Muscle layer of duodenum (tissue), 2 donors: ENCODE results near the gene NEURL1B.

Source experiments
- H3K27ac ChIP-seq: one replicate; pipeline ENCODE4 v1.7.0; 2013; ENCODE audit warnings: mild to moderate bottlenecking, low read length
- H3K27me3 ChIP-seq: one replicate; pipeline ENCODE4 v1.7.0; 2013; ENCODE audit warnings: low read depth, mild to moderate bottlenecking, control low read depth, low read length
- H3K36me3 ChIP-seq, 2 donors: one replicate each; pipeline ENCODE4 v1.7.0; 2013; ENCODE audit warnings: low read length in 2 of 2, control low read depth in 1 of 2, mild to moderate bottlenecking in 1 of 2; ENCODE audit not compliant: insufficient read depth in 2 of 2, control insufficient read depth in 1 of 2
- H3K4me1 ChIP-seq, 2 donors: one replicate each; pipeline ENCODE4 v1.7.0; 2013; ENCODE audit warnings: low read length in 2 of 2, mild to moderate bottlenecking in 2 of 2, control low read depth in 1 of 2, moderate library complexity in 1 of 2; ENCODE audit not compliant: insufficient read depth in 2 of 2, control insufficient read depth in 1 of 2
- H3K4me3 ChIP-seq, 2 donors: one replicate each; pipeline ENCODE4 v1.7.0; 2013; ENCODE audit warnings: low read length in 2 of 2, low read depth in 1 of 2, mild to moderate bottlenecking in 1 of 2
- H3K9me3 ChIP-seq, 2 donors: one replicate each; pipeline ENCODE4 v1.7.0; 2013; ENCODE audit warnings: low read length in 2 of 2, control low read depth in 1 of 2, mild to moderate bottlenecking in 1 of 2; ENCODE audit not compliant: control insufficient read depth in 1 of 2
- donor health status: healthy.

The NEURL1B gene

GRCh38 chr5:172692451-172692850 is 51.4 kb downstream of the NEURL1B start:
- peak overlapping the region; percentile 3 for H3K27ac ChIP-seq

DNA sequence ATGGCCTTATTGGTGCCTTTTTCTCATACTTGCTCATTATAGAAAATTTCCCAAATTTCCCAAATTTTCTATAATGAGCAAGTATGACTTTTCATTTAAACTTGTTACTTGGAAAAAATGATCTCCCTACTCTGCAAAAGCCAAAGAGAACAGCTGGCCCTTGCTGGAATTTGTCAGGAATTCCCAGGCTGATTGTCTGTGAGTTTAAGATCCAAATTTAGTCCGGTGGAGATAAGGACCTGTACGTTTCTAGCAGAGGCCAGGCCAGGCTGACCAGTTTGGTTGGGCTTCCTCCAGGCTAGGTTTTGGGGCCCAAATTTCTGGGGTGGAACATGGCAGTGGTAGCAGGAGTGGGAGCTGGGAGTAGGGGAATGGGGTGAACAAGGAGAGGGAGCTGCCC is 51.9 kb downstream of the NEURL1B start:
- H3K4me3 ChIP-seq: no peak overlapping the region
- no peaks in the 10 kb centered on the region for H3K9me3 ChIP-seq
- H3K27me3 ChIP-seq: no peaks in the 10 kb centered on the region
- peaks cover 0 to 6% of the 10 kb centered on the region in 2 donors for H3K36me3 ChIP-seq
- peaks cover 12 to 61% of the 10 kb centered on the region in 2 donors for H3K4me1 ChIP-seq
- H3K27ac ChIP-seq: peak overlapping the region; percentile 34

More at GRCh38 chr5:172692451-172692850, 51.4 kb downstream of the NEURL1B start:
- H3K4me1 ChIP-seq: peaks cover 12 to 61% of the 10 kb centered on the region in 2 donors
- no peak overlapping the region for H3K4me3 ChIP-seq
- H3K9me3 ChIP-seq: no peaks in the 10 kb centered on the region
- H3K36me3 ChIP-seq: peaks cover 0 to 6% of the 10 kb centered on the region in 2 donors
- H3K27me3 ChIP-seq: no peaks in the 10 kb centered on the region

DNA sequence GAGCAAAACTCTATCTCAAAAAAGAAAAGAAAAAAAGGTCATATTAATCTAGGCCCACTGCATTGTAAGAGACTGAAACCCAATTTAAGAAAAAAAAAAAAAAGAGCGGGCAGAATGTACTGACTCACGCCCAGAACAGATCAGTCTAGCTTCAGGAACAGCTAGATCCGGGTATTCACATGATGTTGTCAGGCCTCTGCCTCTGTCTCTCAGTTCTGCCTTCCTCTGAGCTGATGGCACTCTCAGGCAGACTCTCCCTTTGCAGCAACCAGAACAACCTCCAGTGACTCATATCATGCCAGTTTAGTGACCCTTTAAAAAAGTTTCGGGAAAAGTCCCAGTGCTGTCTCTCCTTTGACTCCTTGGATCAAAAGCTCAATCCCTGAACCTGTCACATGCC is 53.0 kb downstream of the NEURL1B start:
- no peak overlapping the region for H3K27ac ChIP-seq

GRCh38 chr5:172694541-172694940 is 53.5 kb downstream of the NEURL1B start:
- Histone ChIP-seq H3K4me3 (no peak overlapping the region), H3K9me3 (no peaks in the 10 kb centered on the region), H3K27me3 (no peaks in the 10 kb centered on the region), H3K4me1 (peaks cover 0 to 46% of the 10 kb centered on the region in 2 donors), H3K36me3 (no peaks in the 10 kb centered on the region), H3K27ac (no peak overlapping the region)

More for the DNA sequence above, 53.0 kb downstream of the NEURL1B start:
- Histone ChIP-seq H3K9me3 (no peaks in the 10 kb centered on the region), H3K27me3 (no peaks in the 10 kb centered on the region), H3K4me1 (peaks cover 2 to 50% of the 10 kb centered on the region in 2 donors), H3K36me3 (peaks cover 0 to 4% of the 10 kb centered on the region in 2 donors), H3K4me3 (no peak overlapping the region)

DNA sequence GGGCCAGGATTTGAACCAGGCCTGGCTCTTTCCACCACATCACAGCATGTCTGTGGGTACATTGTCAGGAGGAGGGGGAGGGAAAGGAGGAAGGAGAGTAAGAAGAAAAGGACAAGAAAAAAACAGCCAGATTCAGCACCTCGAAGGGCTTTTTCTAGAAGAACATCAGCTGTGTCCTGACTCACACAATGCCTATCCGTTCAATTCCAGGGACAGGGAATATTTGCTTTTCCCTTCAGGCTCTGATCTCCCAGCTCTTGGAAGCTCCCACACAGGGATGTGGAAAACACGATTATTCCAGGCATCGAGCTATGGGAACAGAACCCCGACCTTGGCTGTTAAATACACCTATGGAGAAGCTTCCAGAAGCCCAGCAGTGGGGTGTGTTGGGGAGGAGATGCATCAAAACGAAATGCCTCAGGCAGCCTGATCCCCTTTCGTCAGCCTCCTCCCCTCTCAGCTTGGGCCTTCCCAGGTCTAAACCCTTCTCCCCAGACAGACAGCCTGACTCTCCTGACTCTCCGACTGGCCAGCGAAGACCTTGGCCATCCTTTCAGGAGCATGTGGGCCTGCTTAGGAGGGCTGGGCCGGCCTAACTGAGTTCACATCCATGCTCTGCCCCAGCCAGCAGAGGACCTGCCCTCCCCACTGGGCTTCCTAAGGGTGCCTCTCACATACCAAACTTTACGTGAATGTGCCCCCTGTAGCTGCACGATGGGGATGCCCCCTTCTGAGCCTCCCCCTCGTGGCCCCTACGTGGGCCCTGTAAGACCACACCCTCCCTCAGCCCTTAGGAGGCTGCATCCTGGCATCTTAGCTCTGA is 54.4 kb downstream of the NEURL1B start:
- Histone ChIP-seq H3K4me1 (peaks cover 0 to 46% of the 10 kb centered on the region in 2 donors), H3K36me3 (no peaks in the 10 kb centered on the region), H3K27ac (no peak overlapping the region), H3K27me3 (no peaks in the 10 kb centered on the region), H3K4me3 (no peak overlapping the region), H3K9me3 (no peaks in the 10 kb centered on the region)

GRCh38 chr5:172696171-172696849 is 55.2 kb downstream of the NEURL1B start:
- Histone ChIP-seq H3K27ac (peak overlapping the region; percentile 72), H3K4me3 (peak overlapping the region in 1 of 2 donors; percentile 78), H3K9me3 (no peaks in the 10 kb centered on the region), H3K4me1 (peaks cover 0 to 54% of the 10 kb centered on the region in 2 donors), H3K27me3 (no peaks in the 10 kb centered on the region), H3K36me3 (no peaks in the 10 kb centered on the region)

DNA sequence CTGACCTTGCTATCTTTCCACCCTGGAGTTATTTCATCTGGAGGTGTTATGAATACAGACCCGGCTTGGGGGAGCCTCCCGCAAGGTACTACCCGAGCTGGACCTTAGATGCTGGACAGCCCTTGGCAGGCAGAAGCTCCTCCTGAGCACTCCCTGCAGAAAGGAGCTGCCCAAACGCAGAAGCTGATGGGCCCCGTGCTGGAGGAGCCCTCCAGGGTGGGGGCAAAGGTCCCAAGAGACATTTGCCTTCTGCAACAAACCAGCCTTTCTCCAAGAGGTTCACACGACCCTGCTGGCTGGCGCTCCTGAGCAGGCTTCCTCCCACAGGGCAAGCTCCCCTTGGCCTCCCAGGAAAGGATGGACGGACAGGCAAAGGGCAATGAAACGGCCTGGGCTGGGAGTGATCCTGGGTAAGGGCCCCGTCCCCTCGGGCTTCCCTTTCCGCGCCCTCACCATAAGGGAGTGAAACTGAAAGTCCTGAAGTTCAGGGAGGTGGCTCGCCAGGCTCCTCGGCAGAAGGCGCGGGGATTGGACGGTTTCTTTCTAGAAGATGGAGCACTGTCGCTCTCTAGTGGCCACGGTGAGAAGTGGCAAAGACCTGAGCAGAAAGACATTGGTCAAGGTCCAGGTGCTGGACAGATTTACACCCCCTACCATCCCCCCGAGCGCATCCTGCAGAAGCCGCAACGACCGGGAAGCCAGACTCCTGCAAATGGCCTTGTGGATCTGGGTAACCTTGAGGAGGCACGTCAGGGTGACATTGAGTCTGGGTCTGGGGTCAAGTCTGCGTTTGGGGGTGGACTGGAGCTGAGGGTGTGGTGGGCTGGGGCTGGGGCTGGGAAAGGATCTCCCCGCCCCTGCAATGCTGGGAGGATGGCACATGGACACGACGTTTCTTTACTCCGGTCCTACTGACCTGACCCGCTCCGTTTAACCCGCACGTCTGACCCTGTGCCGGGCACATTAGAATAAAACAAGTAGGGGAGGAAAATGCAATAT is 56.4 kb downstream of the NEURL1B start:
- H3K36me3 ChIP-seq: no peaks in the 10 kb centered on the region
- peaks cover 0 to 54% of the 10 kb centered on the region in 2 donors for H3K4me1 ChIP-seq
- H3K27ac ChIP-seq: peak overlapping the region; percentile 72
- no peaks in the 10 kb centered on the region for H3K27me3 ChIP-seq
- no peaks in the 10 kb centered on the region for H3K9me3 ChIP-seq
- peak overlapping the region; percentile 78 to 93 for H3K4me3 ChIP-seq

GRCh38 chr5:172699423-172699822 is 58.4 kb downstream of the NEURL1B start:
- H3K27me3 ChIP-seq: peaks cover 4% of the 10 kb centered on the region
- H3K9me3 ChIP-seq: no peaks in the 10 kb centered on the region
- H3K4me3 ChIP-seq: no peak overlapping the region
- no peaks in the 10 kb centered on the region for H3K36me3 ChIP-seq
- H3K4me1 ChIP-seq: peaks cover 0 to 42% of the 10 kb centered on the region in 2 donors
- no peak overlapping the region for H3K27ac ChIP-seq

GRCh38 chr5:172699999-172700364 is 58.9 kb downstream of the NEURL1B start:
- peaks cover 0 to 36% of the 10 kb centered on the region in 2 donors for H3K4me1 ChIP-seq
- peaks cover 4% of the 10 kb centered on the region for H3K27me3 ChIP-seq
- H3K36me3 ChIP-seq: no peaks in the 10 kb centered on the region
- no peak overlapping the region for H3K27ac ChIP-seq
- H3K9me3 ChIP-seq: no peaks in the 10 kb centered on the region
- H3K4me3 ChIP-seq: no peak overlapping the region

DNA sequence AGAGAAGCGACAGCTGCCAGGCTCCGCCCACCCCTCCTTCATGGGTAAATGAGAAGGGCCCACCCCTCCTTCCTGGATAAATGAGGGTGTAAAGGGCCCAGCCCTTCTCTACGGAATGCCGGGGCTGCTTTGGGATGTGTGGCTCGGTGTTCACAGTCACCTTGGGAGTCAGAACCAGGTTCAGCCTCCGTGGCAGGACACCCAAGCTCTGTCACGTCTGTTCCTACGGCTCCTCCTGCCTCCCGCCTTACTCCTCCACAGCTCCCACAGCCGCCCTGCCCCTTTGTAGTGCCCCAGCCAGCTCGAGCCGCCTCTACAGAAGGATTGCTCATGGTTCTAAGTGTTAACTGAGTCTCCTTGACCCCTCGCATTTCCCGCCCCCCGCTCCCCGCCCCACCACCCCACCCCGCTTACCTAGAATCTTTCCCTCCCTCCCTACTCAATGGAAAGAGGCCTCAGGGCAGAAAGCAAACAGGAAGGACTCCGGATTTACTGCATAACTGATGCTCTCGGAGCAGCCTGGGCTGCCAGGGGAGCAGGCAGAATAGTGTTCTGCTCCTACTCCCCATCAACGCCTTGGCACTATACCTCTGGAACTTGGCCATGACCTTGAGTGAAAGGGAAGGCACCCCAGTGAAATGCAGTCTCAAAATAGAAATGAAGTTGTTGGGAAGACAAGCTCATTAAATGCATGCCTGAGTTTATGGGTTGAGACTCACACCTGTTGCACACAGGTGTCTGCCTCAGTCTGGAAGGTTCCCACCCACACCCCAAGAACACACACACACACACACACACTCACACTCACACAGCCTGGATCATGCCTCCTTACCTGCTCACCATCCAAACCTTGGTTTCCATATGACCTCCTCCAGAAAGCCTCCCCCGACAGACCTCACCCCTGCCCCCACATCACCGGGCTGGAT is 59.6 kb downstream of the NEURL1B start:
- H3K27me3 ChIP-seq: peaks cover 4% of the 10 kb centered on the region
- no peaks in the 10 kb centered on the region for H3K36me3 ChIP-seq
- H3K4me1 ChIP-seq: peaks cover 0 to 30% of the 10 kb centered on the region in 2 donors
- no peaks in the 10 kb centered on the region for H3K9me3 ChIP-seq
- no peak overlapping the region for H3K27ac ChIP-seq
- H3K4me3 ChIP-seq: no peak overlapping the region
